Mucosa of rectum (tissue), 2 donors: ENCODE measurements around the gene IL12RB1.

ENCODE experiments used
- H3K27ac ChIP-seq, 2 donors: one replicate each; pipeline ENCODE4 v1.7.0; 2013; ENCODE audit warnings: inconsistent platforms in 2 of 2, low read depth in 2 of 2, low read length in 2 of 2
- H3K27me3 ChIP-seq, 2 donors: one replicate each; pipeline ENCODE4 v1.7.0; 2013; ENCODE audit warnings: low read length in 2 of 2; ENCODE audit not compliant: control insufficient read depth in 2 of 2, insufficient read depth in 2 of 2
- H3K36me3 ChIP-seq, 2 donors: one replicate each; pipeline ENCODE4 v1.7.0; 2013; ENCODE audit warnings: low read length in 2 of 2; ENCODE audit not compliant: control insufficient read depth in 2 of 2, insufficient read depth in 2 of 2
- H3K4me1 ChIP-seq, 2 donors: one replicate each; pipeline ENCODE4 v1.7.0; 2013; ENCODE audit warnings: low read length in 2 of 2, mild to moderate bottlenecking in 1 of 2; ENCODE audit not compliant: control insufficient read depth in 2 of 2, insufficient read depth in 2 of 2
- H3K4me3 ChIP-seq, 2 donors: one replicate each; pipeline ENCODE4 v1.7.0; 2013; ENCODE audit warnings: low read length in 2 of 2
- H3K9ac ChIP-seq, 2 donors: one replicate each; pipeline ENCODE4 v1.7.0; 2013; ENCODE audit warnings: low read length in 2 of 2, low read depth in 1 of 2, mild to moderate bottlenecking in 1 of 2
- H3K9me3 ChIP-seq, 2 donors: one replicate each; pipeline ENCODE4 v1.7.0; 2013; ENCODE audit warnings: low read length in 2 of 2; ENCODE audit not compliant: control insufficient read depth in 2 of 2
- donor health status: healthy.
- donor health status: Normal muscosa, but diverticular disease.

IL12RB1 gene

GRCh38 chr19:18100710-18101109 lies 14.0 kb upstream of the IL12RB1 start:
- H3K4me3 ChIP-seq: no peak overlapping the region
- H3K36me3 ChIP-seq: no peaks in the 10 kb centered on the region
- peaks cover 16 to 24% of the 10 kb centered on the region in 2 donors for H3K4me1 ChIP-seq
- H3K27ac ChIP-seq: no peak overlapping the region
- H3K27me3 ChIP-seq: peaks cover 9 to 14% of the 10 kb centered on the region in 2 donors
- no peaks in the 10 kb centered on the region for H3K9me3 ChIP-seq
- no peak overlapping the region for H3K9ac ChIP-seq

GRCh38 chr19:18099623-18099995 lies 12.9 kb upstream of the IL12RB1 start:
- Histone ChIP-seq H3K9ac (no peak overlapping the region), H3K9me3 (no peaks in the 10 kb centered on the region), H3K4me1 (peaks cover 15 to 21% of the 10 kb centered on the region in 2 donors), H3K36me3 (no peaks in the 10 kb centered on the region), H3K4me3 (peak overlapping the region in 1 of 2 donors; percentile 33), H3K27me3 (peaks cover 9 to 14% of the 10 kb centered on the region in 2 donors), H3K27ac (peak overlapping the region in 1 of 2 donors; percentile 38)

- Histone ChIP-seq H3K27me3 (peaks cover 9 to 14% of the 10 kb centered on the region in 2 donors), H3K9me3 (no peaks in the 10 kb centered on the region), H3K4me3 (peak overlapping the region in 1 of 2 donors; percentile 79), H3K36me3 (no peaks in the 10 kb centered on the region), H3K27ac (peak overlapping the region; percentile 13 to 38), H3K9ac (no peak overlapping the region), H3K4me1 (peaks cover 12 to 16% of the 10 kb centered on the region in 2 donors)
Measured at GRCh38 chr19:18098891-18099622, 12.3 kb upstream of the IL12RB1 start.

DNA sequence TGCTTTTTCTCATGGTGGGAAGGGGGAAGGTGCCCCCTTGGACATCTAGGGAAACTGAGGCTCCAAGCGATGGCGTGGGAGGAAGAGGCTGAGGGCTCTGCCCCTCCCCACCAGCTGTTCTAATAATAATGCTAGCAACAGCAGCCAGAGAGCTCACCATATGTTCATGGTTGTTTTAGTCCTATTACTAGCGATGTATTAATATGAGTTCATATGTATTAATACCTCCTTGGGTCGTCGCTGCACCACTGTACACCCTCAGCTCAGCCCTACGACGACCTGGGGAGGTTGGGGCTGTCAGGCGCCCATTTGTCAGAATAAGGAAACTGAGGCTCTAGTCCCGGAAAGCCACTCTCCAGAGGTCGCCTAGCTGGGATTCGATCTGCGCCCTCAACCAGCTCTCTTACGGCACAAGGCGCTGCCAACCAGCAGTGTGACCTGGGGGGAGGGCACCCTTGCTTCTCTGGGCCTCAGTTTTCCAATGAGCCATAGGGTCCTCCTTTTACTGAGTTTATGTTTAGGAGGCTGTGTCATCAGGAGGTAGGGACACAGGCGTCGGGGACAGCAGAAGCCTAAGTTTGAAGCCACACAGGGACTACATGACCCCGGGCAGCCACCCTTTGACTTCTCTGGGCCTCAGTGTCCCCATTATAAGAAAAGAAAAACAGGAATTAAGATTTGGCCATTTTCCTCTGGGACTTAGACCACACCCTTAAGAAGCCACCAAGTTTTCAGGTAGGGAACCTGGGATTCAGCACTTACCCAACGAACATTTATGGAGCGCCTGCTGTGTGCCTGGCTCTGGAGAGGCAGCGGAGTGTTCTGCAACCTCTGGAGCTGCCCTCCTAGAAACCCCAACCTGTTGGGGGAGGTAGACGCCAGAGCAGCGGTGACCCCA lies 11.5 kb upstream of the IL12RB1 start:
- Histone ChIP-seq H3K4me3 (peak overlapping the region; percentile 69 to 79), H3K4me1 (peaks cover 12 to 15% of the 10 kb centered on the region in 2 donors), H3K27ac (peak overlapping the region in 1 of 2 donors; percentile 32), H3K9me3 (no peaks in the 10 kb centered on the region), H3K36me3 (no peaks in the 10 kb centered on the region), H3K9ac (peak overlapping the region; percentile 54 to 70), H3K27me3 (peaks cover 9 to 14% of the 10 kb centered on the region in 2 donors)

DNA sequence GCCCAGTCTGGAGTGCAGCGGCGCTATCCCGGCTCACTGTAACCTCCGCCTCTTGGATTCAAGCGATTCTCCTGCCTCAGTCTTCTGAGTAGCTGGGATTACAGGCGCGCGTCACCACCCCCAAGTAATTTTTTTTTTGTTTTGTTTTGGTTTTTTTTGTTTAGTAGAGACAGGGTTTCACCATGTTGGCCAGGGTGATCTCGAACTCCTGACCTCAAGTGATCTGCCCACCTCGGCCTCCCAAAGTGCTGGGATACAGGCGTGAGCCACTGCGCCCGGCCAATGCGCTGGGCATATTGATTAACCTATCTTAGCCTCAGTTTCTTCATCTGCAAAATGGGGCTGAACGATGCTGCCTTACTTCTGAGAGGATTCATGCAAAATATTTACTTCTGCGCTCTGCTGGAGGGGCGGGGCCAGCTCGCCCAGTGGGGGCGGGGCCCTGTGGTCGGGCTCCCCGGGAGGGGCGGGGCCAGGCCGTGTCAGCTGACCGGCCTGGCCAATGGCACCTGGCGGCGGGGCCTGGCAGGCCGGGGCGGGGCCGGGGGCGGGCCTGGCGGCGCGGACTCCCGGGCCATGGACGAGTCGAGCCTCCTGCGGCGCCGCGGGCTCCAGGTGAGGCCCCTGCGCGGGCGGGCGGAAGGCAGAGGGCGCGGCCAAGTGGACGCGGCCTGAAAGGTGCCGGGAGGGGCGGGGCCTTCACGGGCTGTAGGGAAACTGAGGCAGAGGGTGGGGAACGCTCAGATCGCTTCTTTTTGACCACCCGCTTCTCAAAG lies 10.7 kb upstream of the IL12RB1 start, which contains the start of gene MAST3:
Gene MAST3 (plus strand): TSS at position 562 of the 776 bp plus-strand sequence. CDS start 15 bp downstream, at position 577.
- peak within 1 kb of the TSS; percentile 54 to 70 for H3K9ac ChIP-seq
- peak within 1 kb of the TSS; percentile 69 to 79 for H3K4me3 ChIP-seq
- no peaks in the 10 kb centered on the region for H3K9me3 ChIP-seq
- H3K27me3 ChIP-seq: peaks cover 9 to 14% of the 10 kb centered on the region in 2 donors
- peaks cover 12 to 15% of the 10 kb centered on the region in 2 donors for H3K4me1 ChIP-seq
- no peaks in the 10 kb centered on the region for H3K36me3 ChIP-seq
- H3K27ac ChIP-seq: peak within 1 kb of the TSS in 1 of 2 donors; percentile 32

DNA sequence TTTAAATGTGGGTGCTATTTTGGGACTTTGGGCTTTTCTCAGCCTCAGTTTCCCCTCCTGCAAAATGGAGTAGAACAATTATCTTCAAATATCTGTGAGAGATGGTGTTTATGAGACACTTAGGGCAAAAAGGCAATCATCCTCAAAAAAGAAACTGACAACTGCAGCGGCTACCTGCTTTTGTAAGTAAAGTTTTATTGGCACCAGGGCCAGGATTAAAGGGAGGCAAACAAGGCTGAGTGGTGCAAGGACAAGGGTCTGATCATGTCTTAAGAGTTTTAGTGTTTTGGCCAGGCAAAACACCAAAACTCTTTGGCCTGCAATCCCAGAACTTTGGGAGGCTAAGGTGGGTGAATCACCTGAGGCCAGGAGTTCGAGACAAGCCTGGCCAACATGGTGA lies 9.5 kb upstream of the IL12RB1 start:
- no peaks in the 10 kb centered on the region for H3K9me3 ChIP-seq
- no peak overlapping the region for H3K4me3 ChIP-seq
- H3K36me3 ChIP-seq: no peaks in the 10 kb centered on the region
- no peak overlapping the region for H3K9ac ChIP-seq
- H3K4me1 ChIP-seq: peaks cover 12 to 15% of the 10 kb centered on the region in 2 donors
- H3K27me3 ChIP-seq: peaks cover 9 to 14% of the 10 kb centered on the region in 2 donors
- H3K27ac ChIP-seq: no peak overlapping the region

DNA sequence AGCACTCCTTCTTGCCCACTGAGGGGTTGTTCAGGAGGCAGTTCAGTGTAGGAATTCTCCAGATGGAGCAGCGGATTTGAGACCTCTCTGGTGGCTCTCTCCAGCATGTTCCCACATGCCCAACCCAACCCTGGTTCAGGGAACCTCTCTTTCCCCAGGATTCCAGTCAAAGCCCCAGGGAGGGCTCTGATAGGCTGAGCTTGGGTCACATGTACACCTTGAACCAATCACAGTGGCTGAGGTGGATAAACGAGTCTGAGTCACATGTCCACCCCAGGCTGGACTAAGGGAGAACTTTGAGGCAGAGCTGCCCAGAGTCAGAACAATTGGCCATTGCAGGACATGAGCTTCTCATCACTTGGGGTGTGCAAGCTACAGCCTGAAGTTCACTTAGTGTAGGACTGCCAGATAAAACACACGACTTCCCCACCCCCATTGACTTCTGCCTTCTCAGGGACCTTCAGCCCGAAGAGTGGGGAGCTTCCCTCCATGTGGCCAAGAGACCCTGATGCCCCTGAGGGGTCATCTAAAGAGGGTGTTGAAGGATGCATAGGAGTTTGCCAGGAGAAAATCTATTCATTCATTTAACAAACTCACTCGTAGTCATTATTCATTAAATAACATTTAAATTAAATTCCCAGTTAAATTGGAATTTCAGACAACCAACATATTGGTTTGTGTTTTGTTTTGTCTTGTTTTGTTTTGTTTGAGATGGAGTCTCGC lies 6.9 kb upstream of the IL12RB1 start:
- no peak overlapping the region for H3K27ac ChIP-seq
- no peaks in the 10 kb centered on the region for H3K36me3 ChIP-seq
- H3K4me3 ChIP-seq: no peak overlapping the region
- no peaks in the 10 kb centered on the region for H3K9me3 ChIP-seq
- H3K27me3 ChIP-seq: peaks cover 5 to 7% of the 10 kb centered on the region in 2 donors
- peaks cover 13 to 24% of the 10 kb centered on the region in 2 donors for H3K4me1 ChIP-seq
- no peak overlapping the region for H3K9ac ChIP-seq

- Histone ChIP-seq H3K9ac (peak overlapping the region in 1 of 2 donors; percentile 24), H3K27ac (peak overlapping the region; percentile 43 to 75), H3K36me3 (no peaks in the 10 kb centered on the region), H3K4me1 (peaks cover 4 to 15% of the 10 kb centered on the region in 2 donors), H3K27me3 (no peaks in the 10 kb centered on the region), H3K4me3 (no peak overlapping the region), H3K9me3 (no peaks in the 10 kb centered on the region)
Measured at GRCh38 chr19:18091217-18091608, 4.5 kb upstream of the IL12RB1 start.

DNA sequence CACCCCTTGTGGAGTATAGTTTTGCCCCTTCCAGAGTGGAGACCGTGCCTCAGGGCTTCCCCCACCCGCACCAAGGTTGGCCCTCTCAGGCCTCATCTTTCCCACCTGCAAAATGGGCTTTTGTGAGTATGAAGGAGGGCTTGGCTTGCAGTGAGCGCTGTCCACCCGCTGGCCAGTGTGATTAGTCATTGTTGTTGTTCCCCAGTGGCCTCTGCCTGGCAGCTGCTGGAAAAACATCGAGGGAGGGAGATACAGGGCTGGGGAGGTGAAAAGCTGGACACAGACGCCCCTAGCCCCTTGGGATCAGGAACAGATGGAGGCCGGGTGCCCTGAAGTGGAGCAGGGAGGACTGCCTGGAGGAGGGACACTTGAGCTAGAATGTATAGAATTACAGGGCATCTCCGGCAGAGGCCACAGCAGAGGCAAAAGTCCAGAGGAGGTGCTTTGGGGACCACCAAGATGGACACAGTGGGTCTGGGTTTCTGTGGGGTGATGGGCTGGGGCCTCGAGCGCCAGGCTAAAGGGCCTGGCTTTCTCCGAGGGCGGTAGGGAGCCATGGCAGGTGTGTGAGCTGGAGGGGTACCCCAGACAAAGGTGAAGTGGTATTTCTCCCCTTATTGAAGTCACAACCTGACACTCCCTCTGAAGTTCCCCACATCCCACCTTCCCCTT lies 3.9 kb upstream of the IL12RB1 start:
- Histone ChIP-seq H3K9me3 (no peaks in the 10 kb centered on the region), H3K27ac (peak overlapping the region; percentile 43 to 75)

More for the DNA sequence above, 3.9 kb upstream of the IL12RB1 start:
- H3K9ac ChIP-seq: peak overlapping the region in 1 of 2 donors; percentile 41
- H3K4me3 ChIP-seq: no peak overlapping the region
- peaks cover 4 to 15% of the 10 kb centered on the region in 2 donors for H3K4me1 ChIP-seq
- H3K27me3 ChIP-seq: no peaks in the 10 kb centered on the region
- no peaks in the 10 kb centered on the region for H3K36me3 ChIP-seq
